ENCODE data around the gene PDXK. TPM values are rescaled to one million over a fixed set of nuclear protein-coding genes. Genes with fewer than 3 reads are reported as not detected.

PDXK gene
- total RNA-seq, 1 donor from 2014 or later: 12.5 TPM

DNA sequence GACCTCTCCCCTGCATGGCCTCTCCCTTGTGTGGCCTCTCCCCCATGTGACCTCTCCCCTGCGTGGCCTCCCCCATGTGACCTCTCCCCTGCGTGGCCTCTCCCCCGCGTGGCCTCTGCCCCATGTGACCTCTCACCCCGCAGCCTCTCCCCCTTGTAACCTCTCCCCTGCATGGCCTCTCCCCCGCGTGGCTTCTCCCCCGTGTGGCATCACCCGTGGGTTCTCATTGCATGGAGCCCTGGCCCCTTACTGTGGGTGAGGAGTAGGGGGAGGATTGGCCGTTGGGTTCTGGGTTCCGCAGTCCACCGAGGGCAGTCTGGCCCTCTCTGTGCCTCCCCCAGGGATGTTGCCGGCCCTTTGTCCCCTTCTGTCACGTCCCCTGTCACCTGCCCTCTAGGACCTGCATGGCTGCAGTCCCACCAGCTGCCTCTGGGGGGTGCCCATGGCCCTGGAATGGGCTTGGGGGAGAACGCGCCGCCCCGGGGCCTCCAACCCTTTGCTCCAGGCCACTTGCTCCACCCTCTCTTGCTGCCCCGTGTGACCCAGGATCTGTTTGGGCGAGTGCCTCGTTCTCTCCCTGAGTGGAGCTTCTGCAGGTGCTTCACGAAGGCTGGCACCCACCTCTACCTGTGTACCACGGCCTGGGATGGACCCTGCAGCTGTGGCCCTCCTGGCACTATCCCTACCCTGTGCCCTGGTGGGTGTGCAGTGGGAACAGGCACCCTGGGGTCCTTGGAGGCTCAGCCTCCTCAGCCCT is 91.8 kb downstream of the PDXK start:
- Histone ChIP-seq H3K9me3 (ENCODE audit: control insufficient read depth in 3 of 3, low read length in 3 of 3) (no peaks in the 10 kb centered on the region), H3K4me3 (ENCODE audit: low read length in 3 of 3) (peak overlapping the region in 1 of 3 donors; percentile 29), H3K36me3 (ENCODE audit: control insufficient read depth in 3 of 3, insufficient read depth in 3 of 3, low read length in 3 of 3) (peaks cover 0 to 7% (median 0%) of the 10 kb centered on the region in 3 donors), H3K27me3 (ENCODE audit: control insufficient read depth in 3 of 3, insufficient read depth in 3 of 3, low read length in 3 of 3) (no peaks in the 10 kb centered on the region), H3K27ac (ENCODE audit: low read depth, low read length) (no peak overlapping the region), H3K9ac (ENCODE audit: low read depth in 1 of 3, low read length in 3 of 3) (peak overlapping the region in 1 of 3 donors; percentile 64), H3K4me1 (ENCODE audit: control insufficient read depth in 3 of 3, insufficient read depth in 3 of 3, low read length in 3 of 3) (peaks cover 19 to 24% (median 23%) of the 10 kb centered on the region in 3 donors)

DNA sequence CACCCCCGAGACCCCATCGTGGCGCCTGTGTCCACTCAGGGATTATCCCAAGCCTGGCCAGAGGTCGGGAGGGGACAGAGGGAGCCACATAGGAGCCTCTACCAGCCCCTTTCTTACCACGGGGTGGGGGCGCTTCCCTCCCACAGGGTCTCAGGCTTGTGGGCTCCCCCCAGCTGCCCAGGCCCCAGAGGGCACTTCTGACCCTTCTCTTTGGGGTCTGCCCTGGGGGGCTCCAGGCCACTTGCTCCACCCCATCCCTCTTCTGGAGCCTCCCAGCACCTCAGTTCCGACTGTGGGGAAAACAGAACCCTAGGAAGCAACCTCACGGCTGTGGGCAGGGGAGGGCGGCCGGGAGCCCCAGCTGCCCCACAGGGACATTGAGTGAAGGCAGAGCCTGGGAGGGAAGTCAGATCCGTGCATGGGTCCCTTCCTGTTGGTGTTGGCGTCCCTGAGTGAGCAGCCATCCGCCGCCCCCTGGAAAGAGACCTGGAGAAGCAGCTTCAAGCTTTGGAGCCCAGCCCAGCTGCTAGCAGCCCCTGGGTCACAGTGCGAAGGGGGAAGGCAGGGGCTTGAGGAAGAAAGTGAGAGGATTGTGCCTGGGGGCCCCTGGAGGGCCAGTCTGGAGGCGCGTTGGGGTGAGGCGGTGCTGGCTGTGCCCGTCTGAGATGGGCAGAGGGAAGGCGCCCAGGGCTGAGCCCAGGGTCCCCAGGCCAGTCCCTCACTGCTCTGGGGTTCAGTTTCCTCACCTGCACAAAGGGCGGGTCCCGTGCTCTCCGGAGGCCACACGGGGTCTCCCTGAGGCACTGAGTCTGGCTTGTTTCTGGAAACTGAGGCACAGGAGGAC is 92.6 kb downstream of the PDXK start:
- H3K4me3 ChIP-seq (ENCODE audit: low read length in 3 of 3): peak overlapping the region in 2 of 3 donors; percentile 48 to 61
- H3K9ac ChIP-seq (ENCODE audit: low read depth in 1 of 3, low read length in 3 of 3): peak overlapping the region in 1 of 3 donors; percentile 64
- peaks cover 19 to 24% (median 23%) of the 10 kb centered on the region in 3 donors for H3K4me1 ChIP-seq (ENCODE audit: control insufficient read depth in 3 of 3, insufficient read depth in 3 of 3, low read length in 3 of 3)
- H3K27me3 ChIP-seq (ENCODE audit: control insufficient read depth in 3 of 3, insufficient read depth in 3 of 3, low read length in 3 of 3): no peaks in the 10 kb centered on the region
- no peaks in the 10 kb centered on the region for H3K36me3 ChIP-seq (ENCODE audit: control insufficient read depth in 3 of 3, insufficient read depth in 3 of 3, low read length in 3 of 3)
- H3K27ac ChIP-seq (ENCODE audit: low read depth, low read length): no peak overlapping the region
- H3K9me3 ChIP-seq (ENCODE audit: control insufficient read depth in 3 of 3, low read length in 3 of 3): no peaks in the 10 kb centered on the region

Small RNA genes within 50 kb of the gene (small RNA-seq; reads per million reads assigned to genes)
- not detected for gene AP001052.1

Other genes starting within 250 kb of the PDXK start
- gene HSF2BP, start 59.6 kb upstream of the PDXK start, total RNA-seq: 1.6 TPM
- gene RRP1B, start 59.6 kb upstream of the PDXK start, total RNA-seq: 13.6 TPM
- gene CSTB, start 57.2 kb downstream of the PDXK start, total RNA-seq: 6.3 TPM
- gene RRP1, start 70.4 kb downstream of the PDXK start, total RNA-seq: 10.4 TPM
- 16.7 TPM for gene AGPAT3, start 146.1 kb downstream of the PDXK start, total RNA-seq